GM12872 (cell line): ENCODE results near the gene ITPR3.

Source experiments
- CTCF ChIP-seq: IDR thresholded peaks from 3 replicates; pipeline ENCODE4 v1.5.1; 2011; ENCODE audit warnings: low read depth, mild to moderate bottlenecking, low read length, moderate library complexity; ENCODE audit not compliant: insufficient read depth

The ITPR3 gene

GRCh38 chr6:33663727-33664449 is 42.8 kb downstream of the ITPR3 start:
- no peak for TF ChIP-seq CTCF

DNA sequence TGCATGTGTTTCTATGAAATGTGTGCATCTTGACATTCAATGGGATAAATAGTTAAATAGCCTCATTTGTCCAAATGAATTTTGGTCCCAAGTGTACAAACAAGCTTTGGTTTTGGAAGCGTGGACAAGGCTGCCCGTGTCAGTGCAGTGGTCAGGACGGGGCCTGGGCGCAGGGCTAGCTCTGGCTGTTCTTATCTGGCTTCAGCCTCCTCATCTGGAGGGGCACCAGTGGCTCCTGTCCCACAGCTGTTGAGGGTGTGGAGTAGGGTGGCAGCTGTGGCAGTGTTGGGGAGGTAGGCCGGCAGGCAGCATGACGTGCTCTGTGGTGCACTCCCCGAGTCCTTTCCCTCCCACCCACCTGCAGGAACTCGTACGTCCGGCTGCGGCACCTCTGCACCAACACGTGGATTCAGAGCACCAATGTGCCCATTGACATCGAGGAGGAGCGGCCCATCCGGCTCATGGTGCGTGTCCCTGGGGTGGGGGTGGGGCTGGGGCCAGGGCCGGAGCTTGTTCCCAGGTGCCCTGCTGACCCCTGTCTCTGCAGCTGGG is 43.5 kb downstream of the ITPR3 start:
- TF ChIP-seq CTCF = no peak

DNA sequence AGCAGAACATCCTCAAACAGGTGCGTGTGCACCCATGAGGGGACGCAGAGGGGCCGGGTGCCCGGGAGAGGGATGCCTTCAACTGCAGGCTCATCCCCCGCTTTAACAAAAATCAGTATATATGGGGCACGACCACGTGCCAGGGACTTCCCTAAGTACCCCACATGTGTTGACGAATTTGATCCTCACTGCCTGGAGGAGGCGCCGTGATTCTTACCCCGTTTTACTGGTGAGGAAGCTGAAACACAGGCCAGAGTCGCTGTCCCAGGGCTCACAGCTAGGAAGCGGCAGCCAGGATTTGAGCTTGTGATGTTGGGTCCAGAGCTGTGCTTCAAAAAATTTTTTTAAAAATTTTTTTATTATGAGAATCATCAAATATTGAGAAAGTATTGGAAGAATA is 44.8 kb downstream of the ITPR3 start:
- TF ChIP-seq CTCF = no peak

GRCh38 chr6:33667072-33667471 is 46.0 kb downstream of the ITPR3 start:
- no peak for TF ChIP-seq CTCF

GRCh38 chr6:33667776-33668175 is 46.7 kb downstream of the ITPR3 start:
- TF ChIP-seq CTCF = no peak

DNA sequence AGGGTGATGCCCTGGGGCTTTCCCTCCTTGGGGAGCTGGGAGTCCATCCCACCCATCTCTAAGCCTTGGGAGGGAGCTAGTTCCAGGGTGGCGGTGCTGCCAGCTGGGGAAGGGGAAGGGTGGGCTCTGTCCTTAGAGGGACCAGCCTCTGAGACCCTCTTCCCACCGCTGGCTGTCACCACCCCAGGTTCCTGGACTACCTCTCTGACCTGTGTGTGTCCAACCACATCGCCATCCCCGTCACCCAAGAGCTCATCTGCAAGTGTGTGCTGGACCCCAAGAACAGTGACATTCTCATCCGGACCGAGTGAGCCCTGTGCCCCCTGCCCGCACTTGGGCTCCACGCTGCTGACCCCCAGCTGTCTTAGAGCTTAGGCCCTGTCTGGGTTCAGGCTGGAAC is 47.2 kb downstream of the ITPR3 start:
- no peak for TF ChIP-seq CTCF

GRCh38 chr6:33668914-33669313 is 47.8 kb downstream of the ITPR3 start:
- no peak for TF ChIP-seq CTCF
